ENCODE results near the gene KLK14.

KLK14 gene, protein sequence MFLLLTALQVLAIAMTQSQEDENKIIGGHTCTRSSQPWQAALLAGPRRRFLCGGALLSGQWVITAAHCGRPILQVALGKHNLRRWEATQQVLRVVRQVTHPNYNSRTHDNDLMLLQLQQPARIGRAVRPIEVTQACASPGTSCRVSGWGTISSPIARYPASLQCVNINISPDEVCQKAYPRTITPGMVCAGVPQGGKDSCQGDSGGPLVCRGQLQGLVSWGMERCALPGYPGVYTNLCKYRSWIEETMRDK

GRCh38 chr19:51082611-51083010 is at the start of gene KLK14:
Gene KLK14 (minus strand): TSS chr19:51082887. CDS start chr19:51082614, 273 bp downstream.
- DNase-seq = no peak

GRCh38 chr19:51131780-51132680 is 49.3 kb upstream of the KLK14 start:
- DNase-seq = no peak

GRCh38 chr19:51129716-51130115 is 47.0 kb upstream of the KLK14 start:
- DNase-seq = no peak

DNA sequence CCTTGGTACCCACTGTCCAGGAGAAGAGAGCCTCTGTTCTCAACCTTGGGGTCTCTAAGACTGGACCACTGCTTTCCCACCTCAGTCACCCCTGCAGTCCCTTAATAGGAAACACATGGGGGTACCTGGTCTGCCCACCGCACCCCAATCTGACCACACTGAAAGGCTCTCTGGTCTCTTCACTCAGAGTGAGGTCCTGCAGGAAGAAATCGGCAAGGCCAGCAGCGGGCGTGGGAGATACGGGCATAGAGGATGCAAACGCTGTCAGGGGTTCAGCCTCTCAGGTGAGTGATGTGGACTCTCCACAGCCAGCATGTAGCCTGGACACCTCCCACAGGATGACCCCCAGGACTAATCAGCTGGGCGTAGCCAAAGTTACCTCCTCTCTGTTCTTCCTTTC is 45.5 kb upstream of the KLK14 start:
- DNase-seq = no peak

DNA sequence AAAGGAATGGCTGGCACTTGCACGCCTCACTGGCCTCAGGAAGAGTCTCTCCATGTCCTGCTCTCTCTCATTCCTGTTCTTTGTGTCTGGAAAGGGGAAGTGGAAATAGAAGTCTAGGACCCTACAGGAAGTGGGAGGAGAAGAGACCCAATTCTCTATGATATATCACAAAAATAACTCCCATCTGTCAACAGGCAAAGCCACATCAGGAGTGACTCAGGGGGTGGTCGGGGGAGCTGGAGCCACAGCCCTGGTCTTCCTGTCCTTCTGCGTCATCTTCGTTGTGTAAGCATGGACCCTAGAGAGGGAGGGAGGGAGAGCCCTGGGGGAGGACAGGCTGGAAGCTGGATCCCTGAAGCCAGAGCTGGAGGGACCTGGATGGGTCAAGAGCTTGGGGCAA is 45.1 kb upstream of the KLK14 start:
- no peak for DNase-seq

GRCh38 chr19:51127032-51127431 is 44.3 kb upstream of the KLK14 start:
- DNase-seq = no peak

GRCh38 chr19:51125421-51126075 is 42.9 kb upstream of the KLK14 start:
- no peak for DNase-seq

- no peak for DNase-seq
These were observed 42.0 kb upstream of the KLK14 start, which contains the start of gene SIGLEC9 for GRCh38 chr19:51124729-51125128. Gene SIGLEC9 (plus strand): TSS chr19:51124906. CDS start chr19:51124975, 69 bp downstream.

- no peak for DNase-seq
These were observed 41.5 kb upstream of the KLK14 start for GRCh38 chr19:51124216-51124615.

- no peak for DNase-seq
These were observed 41.1 kb upstream of the KLK14 start for GRCh38 chr19:51123802-51124201.

DNA sequence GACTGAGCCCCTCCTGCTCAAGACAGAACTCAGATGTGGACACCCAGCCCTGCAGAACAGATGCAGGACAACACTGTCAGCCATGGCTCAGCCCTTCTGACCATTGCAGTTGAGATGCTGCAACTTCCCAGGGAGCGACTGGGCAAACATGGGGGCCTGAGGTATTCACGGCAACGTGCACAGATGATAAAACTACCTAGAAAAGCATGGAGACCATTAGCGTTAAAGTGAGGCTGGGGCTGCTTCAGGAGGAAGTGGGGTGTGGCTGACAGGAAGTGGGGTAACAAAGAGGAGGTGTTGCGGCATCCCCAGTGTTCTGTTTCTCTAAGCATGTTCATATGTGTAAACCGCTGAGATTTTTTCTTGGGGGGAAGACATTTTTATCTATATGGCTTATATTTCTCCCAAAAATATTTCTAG is 40.7 kb upstream of the KLK14 start:
- DNase-seq = no peak

- DNase-seq = no peak
These were observed 39.7 kb upstream of the KLK14 start for GRCh38 chr19:51122112-51122981.

- DNase-seq = no peak
These were observed 38.6 kb upstream of the KLK14 start for GRCh38 chr19:51121257-51121656.

- DNase-seq = no peak
These were observed 37.5 kb upstream of the KLK14 start for GRCh38 chr19:51120160-51120559.

DNA sequence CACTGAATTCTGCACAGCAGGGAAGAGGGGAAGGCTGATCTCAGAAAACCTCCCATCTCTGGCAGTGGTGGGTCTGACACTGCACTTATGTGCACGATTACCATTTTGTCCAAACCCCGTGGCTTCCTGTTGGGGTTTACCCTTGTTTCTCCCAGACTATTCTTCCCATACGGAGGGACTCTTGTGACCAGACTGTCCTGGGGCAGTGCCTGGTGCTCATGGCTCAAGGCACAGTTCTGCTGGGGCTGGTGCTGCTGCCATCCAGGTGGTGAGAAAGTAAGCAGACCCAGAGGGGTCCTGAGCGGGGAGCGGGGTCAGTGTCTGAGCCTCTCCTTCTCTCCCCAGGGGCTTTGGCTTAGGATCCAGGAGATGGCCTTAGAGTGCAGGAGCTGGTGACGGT is 36.9 kb upstream of the KLK14 start:
- no peak for DNase-seq

DNA sequence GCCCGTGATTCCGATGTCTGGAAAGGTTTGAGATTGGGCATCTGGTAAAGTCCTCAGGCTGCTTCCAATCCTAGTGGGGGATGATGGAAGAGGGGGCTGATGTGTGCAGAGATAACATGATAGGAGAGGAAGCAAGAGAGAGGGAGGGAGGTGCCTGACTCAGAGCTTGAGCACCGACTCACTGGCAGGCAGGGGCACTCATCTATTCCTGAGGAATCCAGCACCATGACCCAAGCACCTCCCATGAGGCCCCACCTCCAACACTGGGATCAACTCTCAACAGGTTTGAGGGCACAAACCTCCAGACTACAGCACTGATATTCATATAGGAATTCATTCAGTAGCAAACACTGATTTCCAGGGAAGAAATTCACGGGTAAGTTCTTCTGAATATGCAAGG is 36.4 kb upstream of the KLK14 start:
- no peak for DNase-seq

GRCh38 chr19:51116736-51117286 is 34.1 kb upstream of the KLK14 start:
- DNase-seq = no peak

- no peak for DNase-seq
These were observed 31.5 kb upstream of the KLK14 start for GRCh38 chr19:51114087-51114729.

DNA sequence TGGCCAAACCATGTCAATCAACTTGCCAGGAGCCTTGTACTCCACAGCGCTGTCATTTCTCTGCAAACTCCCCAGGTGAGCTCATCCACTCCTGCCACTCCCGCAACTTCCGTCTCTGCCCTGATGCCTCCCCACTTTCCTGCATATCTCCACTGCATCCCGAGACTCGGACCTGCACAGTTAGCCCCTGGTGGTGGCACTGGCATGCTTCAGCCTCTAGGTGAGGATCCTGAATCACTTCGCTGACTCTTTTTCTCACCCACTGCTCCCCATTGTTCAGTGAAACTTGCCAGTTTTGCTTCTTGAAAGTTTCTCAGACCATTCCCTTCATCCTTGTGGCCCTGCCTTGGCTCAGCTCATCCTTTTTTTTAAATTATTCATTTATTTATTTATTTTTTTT is 28.9 kb upstream of the KLK14 start:
- no peak for DNase-seq

DNA sequence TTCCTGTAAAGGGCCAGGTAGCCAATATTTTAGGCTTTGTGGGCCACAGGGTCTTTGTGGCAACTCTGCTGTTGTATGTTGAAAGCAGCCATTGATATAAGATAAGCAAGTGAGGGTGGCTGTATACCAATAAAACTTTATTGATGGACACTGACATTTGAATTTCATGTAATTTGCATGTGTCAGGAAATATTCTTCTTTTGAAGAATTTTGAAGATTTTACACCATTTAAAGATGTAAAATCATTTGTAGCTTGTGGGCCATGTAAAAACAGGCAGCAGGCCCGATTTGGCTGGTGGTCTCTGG is 27.9 kb upstream of the KLK14 start:
- no peak for DNase-seq

DNA sequence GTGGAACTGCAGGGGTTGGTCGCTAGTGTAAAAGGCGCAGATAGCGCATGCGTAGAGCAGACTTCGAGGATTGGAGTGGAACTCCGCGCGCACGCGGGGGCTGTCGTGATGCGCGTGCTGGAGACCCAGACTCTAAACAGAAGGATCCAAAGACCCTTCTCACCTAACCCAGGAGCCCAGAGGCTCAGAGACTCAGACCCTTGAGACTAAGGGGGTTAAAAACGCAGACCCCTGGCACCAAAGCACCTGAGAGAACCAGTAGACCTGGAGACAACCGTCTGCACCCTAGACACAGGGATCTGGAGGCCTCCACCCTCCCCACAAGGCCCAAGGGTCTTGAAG is 26.1 kb upstream of the KLK14 start:
- DNase-seq = no peak
